Smooth muscle cell of the brain vasculature (primary cell): ENCODE data around the gene TST.
"Not testable (repeated sequence)": the region's sequence is repeated elsewhere in the genome, so short reads cannot be mapped to it uniquely, and the experiment has no call there.

ENCODE experiments used
- DNase-seq: peaks from one replicate; pipeline ENCODE4 v3.0.0-alpha.2; 2012; ENCODE audit warnings: low read depth, low spot score

The TST gene

GRCh38 chr22:37015587-37015878 lies 3.7 kb downstream of the TST start:
- no peak for DNase-seq

DNA sequence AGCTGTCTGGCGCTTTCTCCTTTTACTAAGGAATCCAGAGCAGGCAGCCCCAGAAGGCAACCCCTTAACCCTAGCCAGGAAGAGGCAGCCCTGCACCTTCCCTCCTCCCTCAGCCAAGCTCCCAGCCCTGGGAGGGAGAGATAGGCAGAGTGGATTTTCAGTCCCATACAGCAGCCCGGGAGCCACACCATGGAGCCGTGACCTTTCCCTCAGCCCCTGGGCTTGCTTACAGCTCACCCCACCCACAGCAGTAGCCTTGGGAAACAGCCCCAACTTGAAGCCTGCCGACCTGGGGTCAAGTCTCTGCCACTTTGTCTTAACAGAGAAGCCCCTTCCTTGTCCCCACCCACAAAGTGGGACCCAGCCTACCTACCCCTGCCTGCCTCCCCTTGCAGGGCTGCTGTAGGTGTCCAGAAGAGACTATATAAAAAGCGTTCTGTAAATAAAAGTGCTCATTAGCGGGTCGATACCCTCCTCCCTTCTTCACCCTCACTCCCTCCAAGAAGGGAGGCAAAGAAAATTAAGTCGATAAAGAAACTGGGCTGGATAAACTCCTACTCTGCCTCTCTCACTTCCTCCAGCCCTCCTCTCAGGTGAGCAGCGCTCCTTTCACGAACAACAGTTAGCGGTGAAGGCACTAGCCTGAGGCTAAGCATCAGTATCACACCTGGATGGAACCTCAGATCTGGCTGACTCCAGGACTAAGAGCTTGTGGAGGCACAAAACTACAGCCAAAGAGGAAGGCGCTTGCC lies 4.2 kb downstream of the TST start:
- DNase-seq = no peak

DNA sequence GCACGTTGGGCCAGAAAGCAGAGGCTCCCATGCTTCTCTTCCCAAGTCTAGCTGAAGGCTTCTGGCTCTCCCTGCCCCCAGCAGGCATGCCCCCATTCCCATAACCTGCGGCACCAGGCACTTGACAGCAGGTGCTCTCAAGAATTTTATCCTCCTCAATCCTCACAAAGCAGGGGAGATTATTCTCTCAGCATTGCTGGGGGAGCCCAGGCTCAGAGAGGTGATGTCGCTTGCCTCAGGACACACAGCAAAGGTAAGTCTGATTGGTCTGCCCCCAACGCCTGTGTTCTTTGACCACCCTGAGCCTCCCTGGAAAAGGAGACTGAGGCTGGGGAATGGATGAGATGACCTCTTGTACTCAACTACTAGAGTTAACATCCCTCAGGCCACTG lies 4.8 kb downstream of the TST start:
- no peak for DNase-seq

DNA sequence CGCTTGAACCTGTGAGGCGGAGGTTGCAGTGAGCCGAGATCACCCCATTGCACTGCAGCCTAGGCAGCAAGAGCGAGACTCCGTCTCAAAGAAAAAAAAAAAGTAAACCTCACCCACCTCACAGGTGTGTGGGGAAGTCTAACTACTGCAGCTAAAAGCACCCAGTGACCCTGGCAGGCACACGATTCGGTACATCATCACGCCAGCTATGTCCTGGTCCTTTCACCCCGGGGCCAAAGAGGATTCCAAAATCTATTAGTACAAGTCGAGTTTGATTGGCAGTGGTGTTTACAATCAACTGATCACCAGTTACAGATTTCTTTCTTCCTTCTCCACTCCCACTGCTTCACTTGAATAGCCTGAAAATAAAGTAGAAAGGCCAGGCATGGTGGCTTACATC lies 6.3 kb downstream of the TST start:
- DNase-seq = no peak

DNA sequence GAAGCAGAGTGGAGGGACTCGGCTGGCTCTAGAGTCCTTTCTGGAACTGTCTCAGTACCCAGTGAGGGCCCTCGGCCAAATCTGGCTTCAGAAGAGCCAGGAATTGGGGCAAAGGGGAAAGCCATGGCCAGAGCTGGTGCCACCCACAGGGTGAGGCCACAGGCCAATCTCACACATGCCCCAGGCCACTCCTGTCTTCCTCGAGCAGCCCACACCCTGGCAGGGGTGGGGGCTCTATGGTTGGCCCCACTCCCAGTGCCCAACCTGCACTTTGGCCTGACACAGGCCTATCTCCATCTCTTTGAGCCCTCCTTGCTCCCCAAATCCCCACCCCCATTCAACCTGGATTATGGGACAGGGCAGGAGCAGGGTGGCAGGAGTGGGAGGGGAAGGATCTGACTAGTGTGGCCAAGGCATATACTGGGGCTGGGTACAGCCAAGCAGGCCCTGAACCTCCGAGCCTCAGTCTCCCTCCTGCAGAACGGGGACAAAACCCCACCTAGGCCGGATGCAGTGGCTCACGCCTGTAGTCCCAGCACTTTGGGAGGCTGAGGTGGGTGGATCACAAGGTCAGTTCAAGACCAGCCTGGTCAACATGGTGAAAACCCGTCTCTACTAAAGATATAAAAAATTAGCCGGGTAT lies 6.9 kb downstream of the TST start:
- no peak for DNase-seq

DNA sequence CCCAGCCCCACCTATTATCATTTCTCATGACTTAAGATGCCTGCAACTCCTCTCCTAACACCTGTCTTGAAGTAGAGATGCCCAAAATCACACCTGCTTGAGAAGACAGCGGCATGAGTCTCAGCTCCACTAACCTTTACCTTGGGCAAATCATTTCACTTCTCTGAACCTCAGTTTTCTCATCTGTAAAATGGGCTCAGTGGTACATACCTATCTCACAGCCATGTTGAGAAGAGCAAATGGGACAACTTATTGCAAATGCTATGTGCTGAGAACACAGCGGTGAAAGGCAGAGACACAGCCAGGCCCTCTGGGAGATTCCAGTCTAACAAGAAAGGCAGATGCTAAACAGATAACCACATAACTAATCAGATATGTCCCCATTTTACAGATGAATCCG lies 7.8 kb downstream of the TST start:
- no peak for DNase-seq

- DNase-seq = no peak
Observed at GRCh38 chr22:37010976-37011375, 8.3 kb downstream of the TST start.

GRCh38 chr22:37010174-37010573 lies 9.1 kb downstream of the TST start:
- DNase-seq = no peak

GRCh38 chr22:37009490-37009889 lies 9.8 kb downstream of the TST start:
- no peak for DNase-seq

DNA sequence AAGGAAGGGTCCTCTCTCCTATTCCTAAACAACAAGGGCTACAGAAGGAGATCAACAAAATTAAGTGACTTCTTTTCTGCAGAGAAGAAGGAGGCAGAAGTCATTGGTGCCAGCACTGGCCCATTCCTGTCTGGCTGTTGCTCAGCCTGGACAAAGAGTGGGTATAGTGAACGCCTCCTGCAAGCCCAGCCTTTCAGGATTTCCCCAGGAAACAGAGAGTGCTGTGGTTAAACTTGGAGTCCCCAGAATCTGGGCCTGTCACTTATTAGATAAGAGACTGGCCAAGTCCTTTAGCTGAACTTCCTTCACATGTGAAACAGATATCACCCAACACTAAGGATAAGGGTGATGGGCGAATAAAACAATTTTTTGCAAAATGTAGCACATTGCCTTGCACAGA lies 10.9 kb downstream of the TST start:
- no peak for DNase-seq

DNA sequence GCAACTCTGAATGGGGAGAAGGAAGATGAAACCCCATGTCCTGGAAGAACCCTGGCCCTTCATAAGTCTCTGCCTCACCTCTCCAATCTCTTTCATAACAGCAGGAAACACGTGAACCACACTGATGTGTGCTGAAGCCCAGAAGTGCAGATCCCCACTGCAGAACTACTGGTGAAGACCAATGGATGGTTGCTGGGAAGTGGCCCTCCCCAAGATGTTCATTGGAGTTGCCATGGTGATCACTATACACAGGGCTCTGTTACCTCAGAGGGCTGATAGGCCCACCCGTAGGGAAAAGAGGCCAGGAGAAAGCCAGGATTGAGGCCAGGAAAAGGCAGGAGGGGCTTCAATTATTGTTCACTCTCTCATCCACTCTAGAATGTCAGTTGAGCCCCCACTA lies 11.6 kb downstream of the TST start:
- DNase-seq = no peak

DNA sequence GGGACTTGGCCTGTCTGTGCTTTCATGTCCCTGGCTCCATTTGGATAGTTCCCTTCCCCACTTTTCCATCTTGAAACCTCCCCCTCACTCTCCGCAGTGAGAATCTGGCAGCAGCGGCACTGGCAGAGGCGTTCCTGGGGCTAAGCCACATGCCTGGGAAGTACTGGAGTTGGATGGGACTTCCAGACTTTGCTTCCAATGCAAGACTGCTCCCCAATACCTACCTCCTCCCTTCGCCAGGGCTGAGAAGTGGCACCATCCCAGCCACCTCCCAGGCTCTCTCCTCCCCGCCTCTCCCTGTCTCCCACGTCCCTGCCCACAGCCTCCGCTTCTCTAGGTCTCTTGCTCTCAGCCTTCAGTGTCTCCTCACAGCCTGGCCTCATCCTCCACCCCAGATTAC lies 16.6 kb downstream of the TST start:
- no peak for DNase-seq

DNA sequence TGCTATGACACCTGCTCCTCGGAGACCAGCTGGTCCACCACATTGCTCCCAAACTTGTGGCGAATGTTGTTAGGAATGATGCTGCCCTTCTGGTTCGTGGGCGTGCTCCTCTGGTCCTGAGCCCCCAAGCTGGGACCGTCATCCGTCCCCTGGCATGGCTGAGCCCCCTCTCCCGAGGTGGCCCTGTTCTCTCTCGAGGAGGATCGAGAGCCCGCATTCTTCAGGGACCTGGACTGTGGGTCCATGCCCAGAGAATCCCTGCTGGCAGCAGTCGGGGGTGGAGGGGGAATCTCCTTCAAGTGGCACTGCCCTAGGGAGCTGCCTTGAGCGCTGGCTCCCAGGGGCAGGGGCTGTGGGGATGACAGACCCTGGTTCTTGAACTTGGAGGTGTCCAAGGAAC lies 17.4 kb downstream of the TST start:
- no peak for DNase-seq

- DNase-seq = no peak
Observed at GRCh38 chr22:37000676-37001534, 18.3 kb downstream of the TST start.

- DNase-seq = no peak
Observed at GRCh38 chr22:36999463-36999862, 19.8 kb downstream of the TST start.

DNA sequence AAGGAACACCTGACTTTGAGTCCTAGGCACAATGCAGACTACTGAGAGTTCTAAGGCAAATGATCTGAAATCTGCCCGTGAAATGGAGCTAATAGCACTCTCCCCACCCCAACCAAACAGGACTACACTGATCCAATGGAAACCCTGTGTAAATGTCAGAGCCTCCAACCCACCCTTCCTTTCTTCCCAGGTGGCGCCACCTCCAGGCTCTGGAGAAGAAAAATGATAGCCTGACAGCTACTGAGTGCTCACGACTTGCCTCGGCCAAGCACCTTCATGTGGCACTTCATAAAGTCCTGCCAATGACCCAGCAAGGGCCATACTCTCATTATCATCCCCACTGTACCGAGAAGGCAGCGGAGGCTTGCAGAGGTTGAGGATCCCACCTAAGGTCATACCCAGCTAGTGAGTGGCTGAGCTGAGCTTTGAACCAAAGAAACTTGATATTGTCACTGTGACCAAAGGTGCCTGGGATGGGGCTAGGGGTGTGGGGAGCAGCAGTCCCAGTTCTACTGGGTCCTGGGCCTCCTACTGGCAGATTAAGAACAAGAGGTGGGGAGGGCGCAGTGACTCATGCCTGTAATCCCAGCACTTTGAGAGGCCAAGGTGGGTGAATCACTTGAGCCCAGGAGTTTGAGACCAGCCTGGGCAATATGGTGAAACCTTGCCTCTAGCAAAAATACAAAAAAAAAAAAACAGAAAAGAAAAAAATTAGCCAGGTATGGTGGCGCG lies 20.5 kb downstream of the TST start:
- no peak for DNase-seq

GRCh38 chr22:36997746-36998145 lies 21.5 kb downstream of the TST start:
- no peak for DNase-seq

- no peak for DNase-seq
Observed at GRCh38 chr22:36991206-36991605, 28.0 kb downstream of the TST start.

DNA sequence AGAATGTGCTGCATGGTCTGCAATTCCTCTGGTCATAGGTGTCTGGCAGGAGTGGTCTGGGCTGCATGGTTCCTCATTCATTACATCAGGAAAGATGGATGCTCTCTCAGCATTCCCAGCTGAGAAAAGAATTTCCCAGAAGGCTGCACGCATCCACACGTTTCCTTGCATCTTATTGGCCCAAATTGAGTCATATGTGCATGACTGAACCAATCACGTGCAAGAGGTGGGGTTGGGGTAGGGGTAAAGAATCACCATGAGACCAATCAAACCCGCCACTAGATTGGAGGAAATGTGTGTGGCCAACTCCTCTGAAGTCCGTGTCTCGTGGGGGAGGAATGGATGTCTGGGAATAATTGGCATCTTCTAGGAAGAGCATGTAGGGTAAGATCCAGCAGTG lies 28.8 kb downstream of the TST start:
- no peak for DNase-seq

GRCh38 chr22:36989012-36989411 lies 30.2 kb downstream of the TST start:
- not testable (repeated sequence) for DNase-seq

- no peak for DNase-seq
Observed at GRCh38 chr22:36988075-36988832, 31.0 kb downstream of the TST start.
